GM12878 (cell line): Measurements from ENCODE around the gene PYGB. TPM values are rescaled to one million over a fixed set of nuclear protein-coding genes. Genes with fewer than 3 reads are reported as not detected.

Experiments
- ASH2L ChIP-seq: fragments of 300-600, 200-600 bp; sonication (generic); IDR thresholded peaks from 2 replicates; pipeline ENCODE4 v1.6.1; 2017; ENCODE audit warnings: low read depth, mild to moderate bottlenecking, borderline replicate concordance
- E4F1 ChIP-seq: fragments of 450-650 bp; IDR thresholded peaks from 2 replicates; pipeline ENCODE4 v1.6.1; 2018; ENCODE audit warnings: borderline replicate concordance, mild to moderate bottlenecking; ENCODE audit not compliant: partially characterized antibody
- ETV6 ChIP-seq, 2 experiments: fragments of 450-650 bp in 1 of 2; IDR thresholded peaks in 1 of 2; conservative IDR thresholded peaks in 1 of 2; 2 replicates each; pipeline ENCODE4 v1.6.1; 2014; ENCODE audit warnings: antibody characterized with exemption in 1 of 2, borderline replicate concordance in 1 of 2, low read depth in 1 of 2, mild to moderate bottlenecking in 1 of 2, moderate library complexity in 1 of 2
- IRF3 ChIP-seq: fragments of 450-650 bp; IDR thresholded peaks from 2 replicates; pipeline ENCODE4 v1.6.1; 2014; ENCODE audit warnings: mild to moderate bottlenecking
- MYB ChIP-seq: fragments of 150-350 bp; IDR thresholded peaks from 2 replicates; pipeline ENCODE4 v1.6.1; 2014; ENCODE audit warnings: mild to moderate bottlenecking, low read depth, low read length, borderline replicate concordance
- NFIC ChIP-seq: IDR thresholded peaks from 2 replicates; pipeline ENCODE4 v1.6.1; 2012; ENCODE audit warnings: low read depth, mild to moderate bottlenecking, inconsistent platforms, low read length, moderate library complexity
- PAX5 ChIP-seq: IDR thresholded peaks from 2 replicates; pipeline ENCODE4 v1.6.1; 2011; ENCODE audit warnings: low read depth, low read length, borderline replicate concordance
- POLR2AphosphoS5 ChIP-seq: IDR thresholded peaks from 2 replicates; pipeline ENCODE4 v1.6.1; 2011; ENCODE audit warnings: mild to moderate bottlenecking, low read length, inconsistent platforms
- SMC3 ChIP-seq: IDR thresholded peaks from 2 replicates; pipeline ENCODE4 v1.6.1; 2011; ENCODE audit warnings: low read length, improper control_type of control experiment, borderline replicate concordance
- YY1 ChIP-seq: IDR thresholded peaks from 2 replicates; pipeline ENCODE4 v1.6.1; 2011; ENCODE audit warnings: low read depth, mild to moderate bottlenecking, low read length
- ZNF274 ChIP-seq: IDR thresholded peaks from one replicate; pipeline ENCODE4 v1.8.0; 2011; ENCODE audit not compliant: insufficient read length, insufficient read depth
- polyA plus RNA-seq, 11 experiments: library from polyadenylated mRNA; depleted of rRNA in 4 of 11; unstranded in 6 of 11; stranded (reverse) in 5 of 11; fragments of >200 nt; fragmentation: Nextera tagmentation in 4 of 11; fragmentation: Illumina TruSeq in 1 of 11; extraction: Ambion mirVana in 4 of 11; extraction: Trizol in 1 of 11; gene quantifications; 1 replicate in 1 of 11; 2 replicates in 10 of 11; pipeline versions ENCODE4 v1.2.1 to v1.2.3, GENCODE V29; 2011 to 2016; ENCODE audit warnings: inconsistent platforms in 2 of 11, missing spikeins in 2 of 11, low read depth in 1 of 11
- total RNA-seq, 4 experiments: library from RNA; depleted of rRNA in 3 of 4; stranded (reverse); fragments of >200 nt in 3 of 4; fragmentation: Illumina TruSeq in 1 of 4; extraction: Trizol in 1 of 4; gene quantifications; 2 replicates each; pipeline versions ENCODE4 v1.2.1 to v1.2.3, GENCODE V29; 2013 to 2021
- TF ChIP-seq, protein P1 (sequence below): fragments of 450-650 bp; IDR thresholded peaks from 2 replicates; pipeline ENCODE4 v1.6.1; 2016; ENCODE audit warnings: mild to moderate bottlenecking

The PYGB gene
- total and polyA plus RNA-seq, 10 of the 15 experiments (the other 5 are each of a cell fraction or from before 2014, with no cell fraction given), result 0.34 to 33.5 (median 21.8) TPM

- TF ChIP-seq, protein P1, sequence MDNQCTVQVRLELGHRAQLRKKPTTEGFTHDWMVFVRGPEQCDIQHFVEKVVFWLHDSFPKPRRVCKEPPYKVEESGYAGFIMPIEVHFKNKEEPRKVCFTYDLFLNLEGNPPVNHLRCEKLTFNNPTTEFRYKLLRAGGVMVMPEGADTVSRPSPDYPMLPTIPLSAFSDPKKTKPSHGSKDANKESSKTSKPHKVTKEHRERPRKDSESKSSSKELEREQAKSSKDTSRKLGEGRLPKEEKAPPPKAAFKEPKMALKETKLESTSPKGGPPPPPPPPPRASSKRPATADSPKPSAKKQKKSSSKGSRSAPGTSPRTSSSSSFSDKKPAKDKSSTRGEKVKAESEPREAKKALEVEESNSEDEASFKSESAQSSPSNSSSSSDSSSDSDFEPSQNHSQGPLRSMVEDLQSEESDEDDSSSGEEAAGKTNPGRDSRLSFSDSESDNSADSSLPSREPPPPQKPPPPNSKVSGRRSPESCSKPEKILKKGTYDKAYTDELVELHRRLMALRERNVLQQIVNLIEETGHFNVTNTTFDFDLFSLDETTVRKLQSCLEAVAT, result no peak
- TF ChIP-seq E4F1 (no peak), SMC3 (no peak), PAX5 (no peak), NFIC (no peak), YY1 (no peak), ETV6 (conservative IDR thresholded peaks at IDR 0.05 in 1 of 2, IDR thresholded peaks at IDR 0.05 in 1 of 2; ENCODE audit: borderline replicate concordance in 1 of 2, low read depth in 1 of 2) (no peak), POLR2AphosphoS5 (no peak), ZNF274 (no peak), MYB (no peak), IRF3 (no peak), ASH2L (no peak)
Observed at GRCh38 chr20:25229486-25230165, 18.3 kb upstream of the PYGB start (continued).
